GM15510 (cell line): ENCODE results near the gene RBFOX2.

Experiments used
- POLR2A ChIP-seq: IDR thresholded peaks from 3 replicates; pipeline ENCODE4 v1.6.1; 2011; ENCODE audit warnings: borderline replicate concordance; ENCODE audit not compliant: insufficient read length; ENCODE audit errors: extremely low read depth

Gene RBFOX2

GRCh38 chr22:35711336-35711735 lies 317.3 kb downstream of the RBFOX2 start:
- TF ChIP-seq POLR2A, result no peak

GRCh38 chr22:35708917-35709316 lies 319.7 kb downstream of the RBFOX2 start:
- no peak for TF ChIP-seq POLR2A

- no peak for TF ChIP-seq POLR2A
Observed at GRCh38 chr22:35708453-35708852, 320.2 kb downstream of the RBFOX2 start.

- TF ChIP-seq POLR2A, result no peak
Observed at GRCh38 chr22:35705141-35705540, 323.5 kb downstream of the RBFOX2 start.

GRCh38 chr22:35703861-35704584 lies 324.6 kb downstream of the RBFOX2 start:
- no peak for TF ChIP-seq POLR2A

- TF ChIP-seq POLR2A, result no peak
Observed at GRCh38 chr22:35697142-35697541, 331.5 kb downstream of the RBFOX2 start.

GRCh38 chr22:35695202-35695601 lies 333.4 kb downstream of the RBFOX2 start:
- no peak for TF ChIP-seq POLR2A

- TF ChIP-seq POLR2A, result no peak
Observed at GRCh38 chr22:35690001-35690400, 338.6 kb downstream of the RBFOX2 start.

GRCh38 chr22:35688913-35689675 lies 339.5 kb downstream of the RBFOX2 start:
- no peak for TF ChIP-seq POLR2A
